ENCODE measurements around the gene ASB15. TPM values are rescaled to one million over a fixed set of nuclear protein-coding genes. Genes with fewer than 3 reads are reported as not detected.

ASB15 gene
- total and polyA plus RNA-seq, 2 donors (not counting 3 experiments of a cell fraction or from before 2014, with no cell fraction given), result not detected

GRCh38 chr7:123677061-123677715 is 75.6 kb downstream of the ASB15 start:
- ChIA-PET CTCF (interaction anchor here (0.6 to 1.6 kb wide), 4 partner anchors 27 to 1810 kb away, joined by 3 to 5 read pairs (median 4); no protein-coding TSS in a partner anchor), POLR2A (no interaction called here)
- no peaks in the 10 kb centered on the region for H3K9me1 ChIP-seq (replicated peaks; ENCODE audit: control insufficient read depth, extremely low read depth, insufficient read depth, low read length)
- peaks cover 1 to 3% of the 10 kb centered on the region in 2 experiments for H3K36me3 ChIP-seq (ENCODE audit: control insufficient read depth in 2 of 2, extremely low read depth in 1 of 2, insufficient read depth in 2 of 2, low read length in 2 of 2)
- DNase-seq (ENCODE audit: low read depth, low spot score) (no peak), FAIRE-seq (no peak)
- no peaks in the 10 kb centered on the region for H3K9me3 ChIP-seq (replicated peaks; ENCODE audit: control insufficient read depth, insufficient read depth, low read length)
- no peak overlapping the region for H3K4me3 ChIP-seq (replicated peaks in 1 of 3; ENCODE audit: insufficient read depth in 1 of 3, low read depth in 1 of 3, low read length in 3 of 3)
- dilution Hi-C loops (cut with MboI; ENCODE audit: extremely low pct_ligation_motif_present, low sequenced_read_pairs), result no loop called here
- H3K4me1 ChIP-seq (ENCODE audit: control insufficient read depth, extremely low read depth, insufficient read depth, low read length), result no peaks in the 10 kb centered on the region
- TF ChIP-seq JUN (IDR thresholded peaks at IDR 0.05; ENCODE audit: borderline replicate concordance, insufficient read depth, insufficient read length, low read depth), result no peak
- TF ChIP-seq POLR2AphosphoS5 (IDR thresholded peaks at IDR 0.05; ENCODE audit: insufficient read depth, low read depth, low read length), result no peak
- no peak for TF ChIP-seq EZH2 (IDR thresholded peaks at IDR 0.05; ENCODE audit: borderline replicate concordance, low read depth, low read length, severe bottlenecking)
- TF ChIP-seq GATA2 (IDR thresholded peaks at IDR 0.05; ENCODE audit: insufficient read depth, insufficient read length, low read depth, low read length), result no peak
- no peak for TF ChIP-seq FOS (IDR thresholded peaks at IDR 0.05; ENCODE audit: borderline replicate concordance, insufficient read depth, low read length)
- TF ChIP-seq CTCF (IDR thresholded peaks at IDR 0.05; ENCODE audit: extremely low read depth in 1 of 2, insufficient read depth in 1 of 2, low read depth in 1 of 2, low read length in 2 of 2), result no peak
- no peak for TF ChIP-seq POLR2A (IDR thresholded peaks at IDR 0.05; ENCODE audit: low read depth, low read length)
- TF ChIP-seq MYC (IDR thresholded peaks at IDR 0.05; ENCODE audit: low read depth, low read length), result no peak
- no peak for TF ChIP-seq MAX (IDR thresholded peaks at IDR 0.05; ENCODE audit: insufficient read depth, insufficient read length)
- no peak overlapping the region for H3K9ac ChIP-seq (replicated peaks; ENCODE audit: extremely low read depth, insufficient read depth, low read length)
- no peaks in the 10 kb centered on the region for H3K79me2 ChIP-seq (ENCODE audit: control insufficient read depth, insufficient read depth, low read length)
- no peak overlapping the region for H3K27ac ChIP-seq (ENCODE audit: insufficient read depth, low read depth, low read length)
- intact Hi-C loops (cut with micrococcal nuclease), result no loop called here
- no peaks in the 10 kb centered on the region for H4K20me1 ChIP-seq (replicated peaks; ENCODE audit: control insufficient read depth, extremely low read depth, insufficient read depth, low read length)
- BruUV-seq (replicated peaks), result no TSS peak
- no peak overlapping the region for H3K4me2 ChIP-seq (ENCODE audit: insufficient read depth, low read length)
- H2AFZ ChIP-seq (ENCODE audit: low read depth, low read length), result no peak overlapping the region
- no peaks in the 10 kb centered on the region for H3K27me3 ChIP-seq (ENCODE audit: control insufficient read depth in 2 of 2, insufficient read depth in 2 of 2, low read length in 2 of 2)

All from endothelial cell of umbilical vein (primary cell).